Prostate gland (tissue), 2 donors: ENCODE data around the gene NEB. TPM values are rescaled to one million over a fixed set of nuclear protein-coding genes. Genes with fewer than 3 reads are reported as not detected.

ENCODE experiments used
- DNase-seq: peaks from one replicate; pipeline ENCODE4 v3.0.0-alpha.2; 2019; ENCODE audit warnings: low spot score
- H3K27ac ChIP-seq, 2 donors: fragments of 200-600 bp; sonication (generic); 2 replicates each; pipeline ENCODE4 v1.5.1; 2017 to 2019
- H3K27me3 ChIP-seq: fragments of 200-600 bp; sonication (generic); replicated peaks from 2 replicates; pipeline ENCODE4 v1.5.1; 2019; ENCODE audit not compliant: insufficient read depth
- H3K36me3 ChIP-seq, 2 donors: fragments of 200-600 bp; sonication (generic); 1 replicate in 1 of 2; 2 replicates in 1 of 2; pipeline versions ENCODE4 v1.5.1 to v1.8.1; 2017 to 2019
- H3K4me1 ChIP-seq: fragments of 200-600 bp; sonication (generic); replicated peaks from 2 replicates; pipeline ENCODE4 v1.5.1; 2019
- H3K4me3 ChIP-seq, 2 donors: fragments of 200-600 bp; sonication (generic); 2 replicates each; pipeline ENCODE4 v1.5.1; 2017 to 2019
- H3K9me3 ChIP-seq: fragments of 200-600 bp; sonication (generic); 2 replicates; pipeline ENCODE4 v1.5.1; 2017
- POLR2A ChIP-seq: fragments of 450-650 bp; IDR thresholded peaks from one replicate; pipeline ENCODE4 v1.6.1; 2016; ENCODE audit warnings: antibody characterized with exemption, mild to moderate bottlenecking
- POLR2AphosphoS5 ChIP-seq: sonication (generic); formaldehyde crosslinking; IDR thresholded peaks from one replicate; pipeline ENCODE4 v1.6.1; 2017; ENCODE audit warnings: antibody characterized with exemption
- WGBS: methylation state at CpG from one replicate; pipeline ENCODE4 v1.1.5; 2018; 5-methylcytosine and 5-hydroxymethylcytosine counted together
- intact Hi-C: fragments of 100-400 bp; cut with DNase I; formaldehyde crosslinking; loops from one replicate; pipeline ENCODE4 v1.14.2; 2022
- total RNA-seq, 2 donors: library from RNA; depleted of rRNA; stranded (reverse); fragments of >200 nt; gene quantifications; one replicate each; pipeline ENCODE4 v1.1.0, GENCODE V29; 2016
- TF ChIP-seq, protein P1 (sequence below), 4 experiments: fragments of 200-600 bp in 2 of 4; fragments of 450-650 bp in 2 of 4; sonication (generic) in 2 of 4; IDR thresholded peaks; 1 replicate in 3 of 4; 2 replicates in 1 of 4; pipeline ENCODE4 v1.5.1; 2016 to 2019; ENCODE audit warnings: antibody characterized with exemption in 4 of 4, mild to moderate bottlenecking in 2 of 4, moderate library complexity in 2 of 4

Gene NEB
- total RNA-seq, 2 donors from 2014 or later: 7.3 to 57.9 TPM

DNA sequence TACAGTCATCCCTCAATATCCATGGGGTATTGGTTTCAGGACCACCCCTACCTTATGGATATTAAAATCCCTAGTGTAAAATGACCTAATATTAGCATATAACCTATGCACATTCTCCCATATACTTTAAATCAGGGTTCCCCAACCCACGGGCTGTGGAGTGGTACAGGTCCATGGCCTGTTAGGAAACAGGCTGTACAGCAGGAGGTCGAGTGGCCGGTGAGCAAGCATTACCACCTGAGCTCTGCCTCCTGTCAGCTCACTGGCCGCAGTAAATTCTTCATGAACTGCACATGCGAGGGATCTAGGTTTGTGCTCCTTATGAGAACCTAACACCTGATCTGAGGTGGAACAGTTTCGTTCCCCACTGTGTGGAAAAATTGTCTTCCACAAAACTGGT lies 250.7 kb downstream of the NEB start:
- Histone ChIP-seq H3K9me3 (no peaks in the 10 kb centered on the region), H3K36me3 (no peaks in the 10 kb centered on the region), H3K4me1 (no peaks in the 10 kb centered on the region), H3K27ac (no peak overlapping the region), H3K27me3 (no peaks in the 10 kb centered on the region), H3K4me3 (no peak overlapping the region)
- WGBS: 73% methylated on average over 6 of the region's 6 CpGs
- TF ChIP-seq POLR2A (no peak), POLR2AphosphoS5 (no peak)
- TF ChIP-seq, protein P1, sequence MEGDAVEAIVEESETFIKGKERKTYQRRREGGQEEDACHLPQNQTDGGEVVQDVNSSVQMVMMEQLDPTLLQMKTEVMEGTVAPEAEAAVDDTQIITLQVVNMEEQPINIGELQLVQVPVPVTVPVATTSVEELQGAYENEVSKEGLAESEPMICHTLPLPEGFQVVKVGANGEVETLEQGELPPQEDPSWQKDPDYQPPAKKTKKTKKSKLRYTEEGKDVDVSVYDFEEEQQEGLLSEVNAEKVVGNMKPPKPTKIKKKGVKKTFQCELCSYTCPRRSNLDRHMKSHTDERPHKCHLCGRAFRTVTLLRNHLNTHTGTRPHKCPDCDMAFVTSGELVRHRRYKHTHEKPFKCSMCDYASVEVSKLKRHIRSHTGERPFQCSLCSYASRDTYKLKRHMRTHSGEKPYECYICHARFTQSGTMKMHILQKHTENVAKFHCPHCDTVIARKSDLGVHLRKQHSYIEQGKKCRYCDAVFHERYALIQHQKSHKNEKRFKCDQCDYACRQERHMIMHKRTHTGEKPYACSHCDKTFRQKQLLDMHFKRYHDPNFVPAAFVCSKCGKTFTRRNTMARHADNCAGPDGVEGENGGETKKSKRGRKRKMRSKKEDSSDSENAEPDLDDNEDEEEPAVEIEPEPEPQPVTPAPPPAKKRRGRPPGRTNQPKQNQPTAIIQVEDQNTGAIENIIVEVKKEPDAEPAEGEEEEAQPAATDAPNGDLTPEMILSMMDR (IDR thresholded peaks at IDR 0.05): no peak
- intact Hi-C loops: no loop called here
- no peak for DNase-seq

DNA sequence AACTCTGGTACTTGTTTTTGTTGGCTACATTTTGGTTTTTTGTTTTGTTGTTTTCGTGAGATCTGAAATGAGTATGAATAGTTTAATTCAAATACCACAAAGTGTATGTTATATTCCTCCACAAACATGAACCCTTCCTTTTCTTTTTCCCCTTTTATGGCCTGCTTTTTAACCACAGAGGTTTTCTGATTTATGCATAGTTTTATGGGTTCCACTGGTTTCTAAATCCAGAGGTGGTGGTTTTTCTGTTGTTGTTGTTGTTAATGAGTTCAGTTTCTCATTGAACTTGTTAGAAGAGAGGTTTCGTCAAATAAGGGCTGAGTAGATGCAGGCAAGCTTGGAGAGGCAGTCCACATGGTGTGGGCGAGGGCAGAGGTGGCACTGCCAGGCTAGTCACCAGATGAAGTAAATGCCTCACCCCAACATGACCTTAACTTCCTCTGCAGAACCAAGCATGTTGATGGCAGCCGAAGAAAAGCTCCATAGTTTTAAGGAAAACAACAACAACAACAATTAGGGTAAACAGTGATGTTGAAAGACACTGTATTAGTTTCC lies 252.0 kb downstream of the NEB start:
- TF ChIP-seq POLR2AphosphoS5: no peak
- TF ChIP-seq POLR2A: no peak
- TF ChIP-seq, protein P1 (IDR thresholded peaks at IDR 0.05): no peak
- Histone ChIP-seq H3K4me3 (no peak overlapping the region), H3K27me3 (no peaks in the 10 kb centered on the region), H3K36me3 (no peaks in the 10 kb centered on the region), H3K27ac (no peak overlapping the region), H3K4me1 (no peaks in the 10 kb centered on the region), H3K9me3 (no peaks in the 10 kb centered on the region)
- no peak for DNase-seq
- intact Hi-C loops: no loop called here
- WGBS: 96% methylated on average over 4 of the region's 4 CpGs

DNA sequence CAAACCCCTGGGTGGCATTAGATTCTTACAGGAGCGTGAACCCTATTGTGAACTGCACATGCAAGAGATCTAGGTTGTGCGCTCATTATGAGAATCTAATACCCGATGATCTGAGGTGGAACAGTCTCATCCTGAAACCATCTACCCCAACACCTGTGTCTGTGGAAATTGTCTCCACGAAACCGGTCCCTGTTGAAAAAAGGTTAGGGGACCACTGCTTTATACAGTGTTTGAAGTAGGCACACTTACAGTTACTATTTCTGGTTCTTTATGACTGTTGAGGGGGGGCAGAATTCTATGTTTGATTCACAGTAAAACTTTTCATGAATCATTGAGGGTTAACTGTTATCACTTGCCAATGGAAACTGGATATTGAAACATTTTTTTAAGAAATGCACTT lies 252.5 kb downstream of the NEB start:
- intact Hi-C loops: no loop called here
- no peaks in the 10 kb centered on the region for H3K9me3 ChIP-seq
- no peaks in the 10 kb centered on the region for H3K4me1 ChIP-seq
- no peak overlapping the region for H3K4me3 ChIP-seq
- 93% methylated on average over 5 of the region's 5 CpGs for WGBS
- no peaks in the 10 kb centered on the region for H3K36me3 ChIP-seq
- no peaks in the 10 kb centered on the region for H3K27me3 ChIP-seq
- no peak for DNase-seq
- H3K27ac ChIP-seq: no peak overlapping the region
- TF ChIP-seq, protein P1 (IDR thresholded peaks at IDR 0.05): no peak
- TF ChIP-seq POLR2AphosphoS5: no peak
- TF ChIP-seq POLR2A: no peak

DNA sequence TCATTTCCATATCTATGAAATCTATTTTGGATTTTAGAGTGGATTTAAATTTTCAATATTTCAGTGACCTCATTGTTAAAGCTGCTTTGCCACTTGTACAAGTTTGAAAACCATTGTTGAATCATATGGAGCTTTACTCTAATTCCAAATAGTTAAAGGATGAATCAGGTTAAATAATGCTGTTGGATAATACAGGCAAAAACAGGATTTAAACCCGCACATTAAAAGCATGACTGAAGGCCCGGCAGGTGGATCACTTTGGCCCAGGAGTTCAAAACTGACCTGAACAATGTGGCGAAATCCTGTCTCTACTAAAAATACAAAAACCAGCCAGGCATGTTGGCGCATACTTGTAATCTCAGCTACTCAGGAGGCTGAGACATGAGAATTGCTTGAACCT lies 256.3 kb downstream of the NEB start:
- H3K9me3 ChIP-seq: no peaks in the 10 kb centered on the region
- no peaks in the 10 kb centered on the region for H3K36me3 ChIP-seq
- no peak overlapping the region for H3K4me3 ChIP-seq
- no peaks in the 10 kb centered on the region for H3K4me1 ChIP-seq
- no peak for DNase-seq
- H3K27me3 ChIP-seq: no peaks in the 10 kb centered on the region
- no peak overlapping the region for H3K27ac ChIP-seq
- intact Hi-C loops: no loop called here
- WGBS: 94% methylated on average over 4 of the region's 4 CpGs
- TF ChIP-seq POLR2AphosphoS5: no peak
- TF ChIP-seq POLR2A: no peak
- TF ChIP-seq, protein P1 (IDR thresholded peaks at IDR 0.05): no peak

DNA sequence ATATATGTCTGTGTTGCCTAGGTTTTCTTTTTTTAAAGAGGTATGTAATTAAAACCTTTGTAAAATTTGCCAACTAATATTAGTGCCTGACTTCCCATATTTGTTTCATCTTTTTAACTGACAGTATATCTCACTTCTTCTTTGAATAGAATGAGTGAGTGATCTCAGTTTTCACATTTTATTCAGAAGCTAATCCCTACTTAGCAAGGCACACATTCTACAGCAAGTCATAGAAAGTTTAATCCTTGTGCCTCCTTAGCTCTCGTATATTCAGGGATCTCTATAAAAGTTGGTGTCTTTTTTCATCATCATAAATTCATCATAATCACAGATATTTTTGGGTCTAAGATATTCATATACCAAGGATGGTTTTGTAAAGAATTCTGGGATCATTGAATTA lies 258.0 kb downstream of the NEB start:
- TF ChIP-seq POLR2AphosphoS5: no peak
- TF ChIP-seq, protein P1 (IDR thresholded peaks at IDR 0.05): no peak
- TF ChIP-seq POLR2A: no peak
- 71% methylated on average over 1 of the region's 1 CpG for WGBS
- Histone ChIP-seq H3K9me3 (no peaks in the 10 kb centered on the region), H3K36me3 (no peaks in the 10 kb centered on the region), H3K4me3 (no peak overlapping the region), H3K4me1 (no peaks in the 10 kb centered on the region), H3K27me3 (no peaks in the 10 kb centered on the region), H3K27ac (no peak overlapping the region)
- intact Hi-C loops: no loop called here
- no peak for DNase-seq
